Endothelial cell of umbilical vein (primary cell): ENCODE results near the gene MS4A8. TPM values are rescaled to one million over a fixed set of nuclear protein-coding genes. Genes with fewer than 3 reads are reported as not detected.

Source experiments
- BruUV-seq: library from RNA; stranded (reverse); fragments of 400-500 nt; replicated peaks from 2 replicates; lab custom pipeline; 2021; lab: Mats Ljungman, UMichigan
- CTCF ChIA-PET: fragments of 300-600, 350-600 bp; sonication (Branson Sonifier 250); formaldehyde crosslinking; loops from one replicate; lab custom pipeline; 2021; ENCODE audit warnings: antibody characterized with exemption, inconsistent platforms; lab: Charles Lee
- POLR2A ChIA-PET: fragments of 300-600, 350-600 bp; sonication (Branson Sonifier 250); formaldehyde crosslinking; loops from one replicate; lab custom pipeline; 2021; ENCODE audit warnings: antibody characterized with exemption, inconsistent platforms; lab: Charles Lee
- DNase-seq: peaks from one replicate; pipeline ENCODE4 v3.0.0-alpha.2; 2011; ENCODE audit warnings: low read depth, low spot score
- FAIRE-seq: peaks from 2 replicates; lab custom pipeline; 2011; peaks lifted over from hg19 to GRCh38; lab: Jason Lieb, UNC
- H2AFZ ChIP-seq: 2 replicates; pipeline ENCODE4 v1.6.0; 2012; ENCODE audit warnings: low read depth, low read length, control low read depth, inconsistent platforms
- H3K27ac ChIP-seq: 2 replicates; pipeline ENCODE4 v1.5.1; 2011; ENCODE audit warnings: low read depth, mild to moderate bottlenecking, control low read depth, low read length, moderate library complexity; ENCODE audit not compliant: insufficient read depth
- H3K27me3 ChIP-seq, 2 experiments: 2 replicates each; pipeline versions ENCODE4 v1.6.0 to v1.6.1; 2011; ENCODE audit warnings: low read length in 2 of 2, mixed read lengths in 1 of 2; ENCODE audit not compliant: control insufficient read depth in 2 of 2, insufficient read depth in 2 of 2
- H3K36me3 ChIP-seq, 2 experiments: 2 replicates in 1 of 2; 3 replicates in 1 of 2; pipeline ENCODE4 v1.5.1; 2011; ENCODE audit warnings: low read length in 2 of 2, mild to moderate bottlenecking in 1 of 2, moderate library complexity in 1 of 2; ENCODE audit not compliant: control insufficient read depth in 2 of 2, insufficient read depth in 2 of 2; ENCODE audit errors: extremely low read depth in 1 of 2
- H3K4me1 ChIP-seq: 3 replicates; pipeline ENCODE4 v1.5.1; 2011; ENCODE audit warnings: mild to moderate bottlenecking, low read length; ENCODE audit not compliant: control insufficient read depth, insufficient read depth; ENCODE audit errors: extremely low read depth
- H3K4me2 ChIP-seq: 2 replicates; pipeline ENCODE4 v1.6.1; 2011; ENCODE audit warnings: low read length, control low read depth, mixed read lengths; ENCODE audit not compliant: insufficient read depth
- H3K4me3 ChIP-seq, 3 experiments: fragments of 200-600 bp in 1 of 3; sonication (generic), shearing (Covaris generic) in 1 of 3; replicated peaks in 1 of 3; 2 replicates each; pipeline ENCODE4 v1.5.1; 2011 to 2016; ENCODE audit warnings: control low read depth in 3 of 3, low read length in 3 of 3, mild to moderate bottlenecking in 2 of 3, inconsistent platforms in 1 of 3, low read depth in 1 of 3, moderate library complexity in 1 of 3; ENCODE audit not compliant: insufficient read depth in 1 of 3
- H3K79me2 ChIP-seq: 2 replicates; pipeline ENCODE4 v1.6.0; 2012; ENCODE audit warnings: low read length, inconsistent platforms; ENCODE audit not compliant: control insufficient read depth, insufficient read depth
- H3K9ac ChIP-seq: replicated peaks from 2 replicates; pipeline ENCODE3; 2011; ENCODE audit warnings: low read length, control low read depth; ENCODE audit not compliant: insufficient read depth; ENCODE audit errors: extremely low read depth
- H3K9me1 ChIP-seq: replicated peaks from 3 replicates; pipeline ENCODE4 v1.6.0; 2011; ENCODE audit warnings: mild to moderate bottlenecking, low read length; ENCODE audit not compliant: control insufficient read depth, insufficient read depth; ENCODE audit errors: extremely low read depth
- H3K9me3 ChIP-seq: replicated peaks from 2 replicates; pipeline ENCODE4 v1.5.1; 2012; ENCODE audit warnings: low read length, inconsistent platforms; ENCODE audit not compliant: control insufficient read depth, insufficient read depth
- H4K20me1 ChIP-seq: replicated peaks from 2 replicates; pipeline ENCODE3; 2011; ENCODE audit warnings: mild to moderate bottlenecking, low read length; ENCODE audit not compliant: control insufficient read depth, insufficient read depth; ENCODE audit errors: extremely low read depth
- EZH2 ChIP-seq: IDR thresholded peaks from 2 replicates; pipeline ENCODE4 v1.6.1; 2012; ENCODE audit warnings: borderline replicate concordance, low read depth, mild to moderate bottlenecking, moderate library complexity, low read length, inconsistent platforms; ENCODE audit not compliant: severe bottlenecking
- FOS ChIP-seq: IDR thresholded peaks from 2 replicates; pipeline ENCODE4 v1.6.1; 2011; ENCODE audit warnings: mild to moderate bottlenecking, low read length, moderate library complexity, borderline replicate concordance; ENCODE audit not compliant: insufficient read depth
- GATA2 ChIP-seq: IDR thresholded peaks from 2 replicates; pipeline ENCODE4 v1.7.0; 2011; ENCODE audit warnings: low read depth, mild to moderate bottlenecking, moderate library complexity, mixed read lengths, low read length; ENCODE audit not compliant: insufficient read length, insufficient read depth
- JUN ChIP-seq: IDR thresholded peaks from 2 replicates; pipeline ENCODE4 v1.6.1; 2011; ENCODE audit warnings: borderline replicate concordance, low read depth; ENCODE audit not compliant: insufficient read length, insufficient read depth
- MYC ChIP-seq: IDR thresholded peaks from one replicate; pipeline ENCODE4 v1.6.1; 2011; ENCODE audit warnings: mild to moderate bottlenecking, low read depth, low read length
- POLR2A ChIP-seq: IDR thresholded peaks from 2 replicates; pipeline ENCODE4 v1.6.1; 2012; ENCODE audit warnings: low read depth, mild to moderate bottlenecking, control low read depth, low read length
- POLR2AphosphoS5 ChIP-seq: IDR thresholded peaks from 2 replicates; pipeline ENCODE4 v1.6.1; 2012; ENCODE audit warnings: low read depth, mild to moderate bottlenecking, control low read depth, low read length, moderate library complexity; ENCODE audit not compliant: insufficient read depth
- dilution Hi-C: fragments of 300-500 bp; cut with MboI; formaldehyde crosslinking; loops from one replicate; pipeline ENCODE4 v1.15.0; 2019; ENCODE audit warnings: low sequenced_read_pairs; ENCODE audit not compliant: extremely low pct_ligation_motif_present
- intact Hi-C: fragments of 100-400 bp; cut with micrococcal nuclease; formaldehyde crosslinking; loops from one replicate; pipeline ENCODE4 v1.10.0; 2022
- polyA plus RNA-seq, 4 experiments: library from polyadenylated mRNA; depleted of rRNA in 3 of 4; stranded (reverse) in 3 of 4; unstranded in 1 of 4; fragments of >200 nt; gene quantifications; 2 replicates each; pipeline versions ENCODE4 v1.2.1 to v1.2.3, GENCODE V29; 2011 to 2012; ENCODE audit warnings: missing spikeins in 1 of 4
- total RNA-seq: library from RNA; stranded (reverse); gene quantifications from 2 replicates; pipeline ENCODE4 v1.2.3, GENCODE V29; 2021
- TF ChIP-seq, protein P1 (sequence below): IDR thresholded peaks from 2 replicates; pipeline ENCODE4 v1.6.1; 2011; ENCODE audit not compliant: insufficient read depth, insufficient read length

The MS4A8 gene
- total and polyA plus RNA-seq, 2 donors (not counting 3 experiments of a cell fraction or from before 2014, with no cell fraction given): not detected

DNA sequence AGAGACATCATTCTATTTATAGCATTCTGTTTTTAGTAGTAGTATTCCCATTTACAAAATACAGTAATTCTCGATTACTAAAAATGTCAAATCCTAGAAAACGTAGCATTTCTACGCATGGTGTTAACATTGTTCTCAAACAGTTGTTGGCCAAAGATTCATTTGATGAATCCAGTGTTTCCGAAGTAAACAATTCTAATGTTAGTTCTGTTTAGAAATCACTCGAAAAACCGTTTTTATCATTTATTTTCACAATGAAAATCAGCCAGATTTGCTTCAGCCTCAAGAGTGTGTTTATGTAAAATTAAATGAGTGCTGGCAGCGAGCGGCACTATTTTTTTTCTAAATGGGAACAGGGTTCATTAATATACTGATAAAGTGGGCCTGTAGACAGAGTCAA, 32.2 kb downstream of the MS4A8 start:
- no peak overlapping the region for H2AFZ ChIP-seq
- H3K4me1 ChIP-seq: no peaks in the 10 kb centered on the region
- intact Hi-C loops (no loop called here), dilution Hi-C loops (no loop called here)
- no peaks in the 10 kb centered on the region for H4K20me1 ChIP-seq
- no peaks in the 10 kb centered on the region for H3K9me1 ChIP-seq
- no peak overlapping the region for H3K4me2 ChIP-seq
- no peak overlapping the region for H3K4me3 ChIP-seq
- TF ChIP-seq, protein P1, sequence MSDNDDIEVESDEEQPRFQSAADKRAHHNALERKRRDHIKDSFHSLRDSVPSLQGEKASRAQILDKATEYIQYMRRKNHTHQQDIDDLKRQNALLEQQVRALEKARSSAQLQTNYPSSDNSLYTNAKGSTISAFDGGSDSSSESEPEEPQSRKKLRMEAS: no peak
- no peak for TF ChIP-seq FOS
- TF ChIP-seq MYC: no peak
- TF ChIP-seq POLR2AphosphoS5: no peak
- TF ChIP-seq JUN: no peak
- TF ChIP-seq GATA2: no peak
- no peaks in the 10 kb centered on the region for H3K9me3 ChIP-seq
- peaks cover 4% of the 10 kb centered on the region in 2 experiments for H3K27me3 ChIP-seq
- H3K79me2 ChIP-seq: no peaks in the 10 kb centered on the region
- no TSS peak for BruUV-seq
- DNase-seq (no peak), FAIRE-seq (no peak)
- H3K27ac ChIP-seq: no peak overlapping the region
- POLR2A ChIA-PET: no interaction called here
- H3K9ac ChIP-seq: no peak overlapping the region
- CTCF ChIA-PET: interaction anchor here (1.7 kb wide), 1 partner anchor 31 kb away, joined by 4 read pairs; no protein-coding TSS in a partner anchor
- no peaks in the 10 kb centered on the region for H3K36me3 ChIP-seq

DNA sequence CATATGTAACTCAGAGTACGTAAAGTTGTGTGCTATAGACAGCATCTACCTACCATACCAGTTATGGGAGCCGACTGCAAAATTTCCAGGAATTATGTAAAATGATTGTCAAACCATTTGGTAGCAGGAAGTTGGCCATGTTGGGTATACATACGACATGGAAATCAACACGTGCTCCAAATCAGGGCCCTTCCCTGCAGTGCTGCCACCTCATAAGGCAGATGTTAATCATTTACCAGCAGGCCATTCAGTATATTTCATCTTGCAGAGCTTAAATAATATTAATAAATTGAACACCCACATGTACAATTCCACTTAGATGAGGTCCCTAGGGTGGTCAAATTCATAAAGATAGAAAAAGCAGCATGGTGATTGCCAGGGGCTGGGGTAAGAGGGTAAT, 34.9 kb downstream of the MS4A8 start:
- Histone ChIP-seq H2AFZ (no peak overlapping the region), H3K79me2 (no peaks in the 10 kb centered on the region), H3K27me3 (peaks cover 4% of the 10 kb centered on the region in 2 experiments), H3K4me1 (no peaks in the 10 kb centered on the region), H3K4me3 (no peak overlapping the region), H4K20me1 (no peaks in the 10 kb centered on the region), H3K9ac (no peak overlapping the region), H3K9me1 (no peaks in the 10 kb centered on the region), H3K27ac (no peak overlapping the region), H3K4me2 (no peak overlapping the region), H3K9me3 (no peaks in the 10 kb centered on the region), H3K36me3 (no peaks in the 10 kb centered on the region)
- intact Hi-C loops: no loop called here
- POLR2A ChIA-PET: no interaction called here
- no peak for FAIRE-seq
- CTCF ChIA-PET: no interaction called here
- no peak for TF ChIP-seq EZH2
- TF ChIP-seq POLR2AphosphoS5: no peak
- TF ChIP-seq, protein P1: no peak
- TF ChIP-seq GATA2: no peak
- no peak for TF ChIP-seq MYC
- no peak for TF ChIP-seq POLR2A
- no peak for TF ChIP-seq FOS
- TF ChIP-seq JUN: no peak
- no peak for DNase-seq
- dilution Hi-C loops: no loop called here
- BruUV-seq: no TSS peak
